NCI-H1417 (cell line): ENCODE measurements around the gene NR2C2AP.
"Not testable (repeated sequence)": the region's sequence is repeated elsewhere in the genome, so short reads cannot be mapped to it uniquely, and the experiment has no call there.

Experiments used
- DNase-seq, 3 experiments: peaks; one replicate each; lab custom pipeline; 2025; lab: John Stamatoyannopoulos, UW

The NR2C2AP gene, protein sequence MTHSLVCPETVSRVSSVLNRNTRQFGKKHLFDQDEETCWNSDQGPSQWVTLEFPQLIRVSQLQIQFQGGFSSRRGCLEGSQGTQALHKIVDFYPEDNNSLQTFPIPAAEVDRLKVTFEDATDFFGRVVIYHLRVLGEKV

DNA sequence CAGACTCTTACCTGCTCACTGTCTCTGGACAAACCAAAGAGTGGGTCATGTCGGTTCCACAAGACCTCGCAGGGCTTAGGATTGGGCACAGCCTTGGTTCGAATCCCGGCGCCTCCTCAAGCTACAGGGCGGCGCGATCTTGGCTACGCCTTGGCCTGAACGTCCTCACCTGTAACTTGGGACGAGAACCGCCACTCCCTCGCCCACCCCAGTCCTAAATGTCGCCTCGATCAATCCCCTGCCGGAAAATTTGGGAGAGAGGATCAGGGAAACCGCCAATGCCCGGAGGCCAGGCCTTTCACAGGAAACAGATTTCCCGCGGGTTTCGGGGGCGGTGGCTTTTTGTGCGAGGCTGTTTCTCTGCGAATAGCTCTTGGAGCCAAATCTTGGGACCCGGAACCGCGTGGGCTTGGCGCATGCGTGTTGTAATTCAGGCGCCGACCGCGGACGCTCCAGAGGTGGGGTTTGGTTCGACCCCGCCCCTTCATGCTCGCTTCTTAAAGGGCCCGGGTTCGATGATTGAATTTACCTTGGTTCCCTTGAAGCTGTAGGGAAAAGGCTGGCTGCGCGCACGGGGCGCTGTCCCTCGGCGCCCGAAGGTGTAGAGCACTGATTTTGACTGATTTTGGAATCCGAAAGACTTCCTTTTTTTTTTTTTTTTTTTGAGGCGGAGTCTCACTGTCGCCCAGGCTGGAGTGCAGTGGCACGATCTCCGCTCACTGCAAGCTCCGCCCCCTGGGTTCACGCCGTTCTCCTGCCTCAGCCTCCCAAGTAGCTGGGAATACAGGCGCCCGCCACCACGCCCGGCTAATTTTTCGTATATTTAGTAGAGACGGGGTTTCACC lies at the start of gene NR2C2AP:
Gene NR2C2AP (minus strand): TSS at position 403 of the 845 bp plus-strand sequence. CDS start 354 bp downstream, at position 49.
- peak; percentile 85 to 96 (median 86) for DNase-seq

DNA sequence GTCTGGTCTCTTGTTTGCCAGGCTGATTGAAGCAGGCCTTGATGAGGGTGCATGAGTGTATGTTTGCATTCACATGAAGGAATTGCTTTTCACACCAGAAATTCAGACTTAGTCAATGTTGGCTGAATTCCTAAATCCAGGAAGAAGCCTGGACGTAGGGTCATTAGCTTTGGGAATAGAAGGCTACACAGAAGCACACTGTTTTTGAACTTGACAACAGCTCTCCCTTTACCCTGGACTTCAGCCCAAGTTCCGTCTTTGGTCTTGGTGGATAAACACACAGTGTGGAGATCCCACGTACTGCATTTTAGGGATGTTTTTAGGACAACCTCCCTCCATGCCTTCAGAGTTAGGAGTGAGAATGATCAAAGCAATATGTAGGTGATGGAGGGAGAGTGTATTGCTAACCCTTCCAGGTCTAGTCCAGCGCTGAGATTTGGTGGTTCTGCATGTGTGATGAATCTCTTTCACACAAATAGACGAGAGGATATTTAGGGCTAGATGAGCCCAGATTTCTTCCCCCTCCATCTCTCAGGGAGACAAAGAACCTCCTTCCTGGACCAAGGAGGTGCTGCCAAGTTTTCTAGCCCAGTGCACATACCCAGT lies 47.1 kb upstream of the NR2C2AP start:
- no peak for DNase-seq

DNA sequence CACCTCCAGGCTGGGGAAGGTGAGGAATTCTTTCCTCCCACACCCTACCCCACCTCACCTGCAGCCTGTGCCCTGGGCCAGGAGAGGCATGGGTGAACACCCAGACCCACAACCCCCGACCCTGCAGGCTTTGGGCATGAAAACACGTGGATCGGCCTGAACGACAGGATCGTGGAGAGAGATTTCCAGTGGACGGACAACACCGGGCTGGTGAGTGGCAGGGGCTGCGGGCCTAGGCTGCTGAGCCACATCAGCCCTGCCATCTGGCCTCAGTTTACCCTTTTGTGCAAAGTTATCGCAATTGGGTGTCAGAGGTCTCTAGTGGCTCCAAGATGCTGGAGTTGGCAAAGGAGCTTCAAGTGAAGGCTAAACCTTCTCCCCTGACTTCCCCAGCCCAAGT lies 37.3 kb upstream of the NR2C2AP start:
- DNase-seq: no peak

DNA sequence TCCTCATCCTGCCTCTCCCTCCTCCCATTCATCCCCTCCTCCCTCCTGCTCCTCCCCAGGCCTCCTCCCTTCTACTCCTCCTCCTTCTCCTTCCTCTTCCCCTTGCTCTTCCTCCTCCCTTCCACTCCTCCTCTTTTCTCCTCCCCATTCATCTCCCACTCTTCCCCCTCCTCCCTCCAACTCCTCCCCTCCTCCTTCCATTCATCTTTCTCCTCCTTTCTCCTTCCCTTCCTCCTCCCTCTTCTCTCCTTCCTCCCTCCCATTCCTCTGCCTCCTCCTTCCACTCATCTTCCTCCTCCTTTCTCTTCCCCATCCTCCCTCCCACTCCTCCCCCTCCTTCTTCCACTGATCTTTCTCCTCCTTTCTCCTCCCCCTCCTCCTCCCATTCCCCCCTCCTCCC lies 36.5 kb upstream of the NR2C2AP start:
- DNase-seq: no peak

DNA sequence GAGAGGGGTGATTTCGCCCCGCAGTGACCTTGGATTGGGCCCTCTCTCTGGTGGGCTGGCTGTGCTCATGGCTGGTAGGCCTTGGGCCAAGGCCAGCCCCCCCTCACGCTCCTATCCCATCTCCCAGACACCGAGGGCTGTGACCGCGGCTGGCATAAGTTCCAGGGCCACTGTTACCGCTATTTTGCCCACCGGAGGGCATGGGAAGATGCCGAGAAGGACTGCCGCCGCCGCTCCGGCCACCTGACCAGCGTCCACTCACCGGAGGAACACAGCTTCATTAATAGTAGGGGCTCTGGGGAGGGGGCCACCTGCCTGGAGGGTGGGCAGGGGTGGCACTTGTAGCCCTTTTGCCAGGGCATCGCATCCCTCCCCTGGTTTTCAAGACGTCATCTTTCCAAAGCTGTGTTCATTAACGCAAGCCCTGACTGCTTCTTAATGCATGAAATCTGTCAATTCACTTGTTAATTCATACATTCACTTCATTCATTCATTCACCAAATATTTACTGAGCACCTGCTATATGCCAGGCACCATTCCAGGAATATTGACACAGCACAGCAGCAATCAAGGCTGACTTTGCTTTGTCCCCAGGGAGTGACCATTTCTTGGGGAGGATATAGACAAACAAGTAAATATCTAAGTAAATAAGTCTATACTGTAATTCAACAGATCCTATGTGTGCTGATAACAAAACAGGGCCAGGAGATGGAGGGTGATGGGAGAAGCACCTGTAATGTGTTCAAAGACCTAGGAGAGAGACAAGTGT lies 35.1 kb upstream of the NR2C2AP start:
- no peak for DNase-seq

DNA sequence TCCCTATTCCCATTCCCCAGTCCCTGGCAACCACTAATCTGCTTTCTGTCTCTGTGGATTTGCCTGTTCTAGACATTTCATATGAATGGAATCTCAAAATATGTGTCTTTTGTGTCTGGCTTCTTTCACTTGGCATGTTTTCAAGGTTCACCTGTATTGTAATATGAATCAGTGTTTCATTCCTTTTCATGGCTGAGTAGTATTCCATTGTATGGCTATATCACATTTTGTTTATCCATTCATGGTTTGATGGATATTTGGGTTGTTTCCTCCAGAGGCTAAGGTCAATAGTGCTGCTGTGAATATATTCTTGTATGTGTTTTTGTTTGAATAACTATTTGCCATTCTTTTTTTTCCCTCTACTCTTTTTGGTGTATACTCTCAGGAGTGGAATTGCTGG lies 33.0 kb upstream of the NR2C2AP start:
- no peak for DNase-seq

DNA sequence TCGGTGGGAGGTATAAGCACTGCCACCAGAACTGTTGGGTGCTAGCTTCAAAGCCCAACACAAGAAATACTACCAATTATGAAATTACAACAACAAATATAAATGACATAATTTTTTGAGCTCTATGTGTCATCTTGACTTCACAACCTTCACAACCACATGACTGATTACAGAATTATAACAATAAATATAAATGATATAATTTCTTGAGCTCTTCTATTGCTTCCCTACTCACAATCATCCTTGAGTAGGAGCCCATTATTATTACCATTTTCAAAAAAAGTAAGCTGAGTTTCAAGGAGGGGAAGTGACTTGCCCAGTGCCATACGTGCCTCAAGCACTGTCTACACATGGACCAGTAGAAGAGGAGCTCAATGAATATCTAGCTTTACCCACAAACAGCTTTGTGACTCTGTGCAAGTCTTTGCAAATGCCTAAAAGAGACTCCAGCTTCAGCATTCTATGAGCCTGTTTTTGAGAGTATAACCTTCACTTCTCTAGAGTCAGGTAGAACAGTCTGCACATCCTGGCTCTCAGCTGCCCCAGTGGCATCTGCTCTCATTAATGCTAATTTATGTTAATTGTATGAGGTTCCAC lies 31.1 kb upstream of the NR2C2AP start:
- DNase-seq: no peak

DNA sequence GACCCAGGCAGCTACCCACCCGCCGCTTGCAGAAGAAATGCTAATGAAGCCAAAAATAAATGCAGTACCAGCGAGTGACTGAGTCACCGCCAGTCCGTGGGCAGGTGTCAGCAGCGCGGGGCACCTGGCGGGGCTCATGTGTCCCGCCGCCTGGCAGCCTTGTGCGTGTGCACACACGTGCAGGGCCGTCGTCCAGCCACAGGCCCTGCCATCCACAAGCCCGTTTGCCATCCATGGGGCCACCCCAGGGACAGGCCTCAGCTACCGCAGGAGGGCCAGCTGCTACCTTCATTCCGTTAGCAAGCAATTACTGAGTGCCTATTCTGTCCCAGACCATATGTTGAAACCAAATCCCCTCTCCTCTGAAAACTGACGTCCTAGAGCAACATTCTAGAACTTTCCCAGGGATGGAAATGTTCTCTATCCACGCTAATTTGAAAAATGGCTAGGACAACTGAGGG lies 29.1 kb upstream of the NR2C2AP start:
- no peak for DNase-seq

DNA sequence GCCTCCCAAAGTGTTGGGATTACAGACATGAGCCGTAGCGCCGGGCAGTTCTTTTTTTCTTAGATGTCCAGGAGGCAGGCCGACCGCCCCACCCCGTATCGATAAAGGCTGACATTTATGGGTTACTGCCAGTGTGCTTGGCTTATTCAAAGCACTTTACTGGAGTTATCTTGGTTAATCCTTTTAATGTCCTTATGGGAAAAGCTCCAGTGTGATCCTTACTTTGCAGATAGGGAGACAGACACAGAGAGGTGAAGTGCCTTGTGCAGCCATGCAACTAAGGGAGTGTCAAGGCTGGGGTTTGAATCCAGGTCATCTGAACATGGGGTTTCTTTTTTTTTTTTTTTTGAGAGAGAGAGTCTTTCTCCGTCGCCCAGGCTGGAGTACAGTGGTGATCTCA lies 27.8 kb upstream of the NR2C2AP start:
- no peak for DNase-seq

DNA sequence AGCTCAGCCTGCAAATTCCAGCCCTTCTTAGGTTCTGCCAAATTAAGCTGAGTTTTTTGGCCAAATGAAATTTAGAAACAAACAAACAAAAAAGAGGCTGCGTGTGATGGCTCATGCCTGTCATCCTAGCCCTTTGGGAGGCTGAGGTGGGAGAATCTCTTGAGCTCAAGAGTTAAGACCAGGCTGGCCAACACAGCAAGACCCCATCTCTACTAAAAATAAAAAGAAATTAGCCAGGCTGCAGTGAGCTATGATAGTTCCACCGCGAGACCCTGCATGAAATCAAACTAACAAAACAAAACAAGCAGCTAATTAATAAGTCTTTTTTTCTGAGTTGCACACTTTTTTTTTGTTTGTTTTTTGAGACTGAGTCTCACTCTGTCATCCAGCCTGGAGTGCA lies 26.5 kb upstream of the NR2C2AP start:
- no peak for DNase-seq

DNA sequence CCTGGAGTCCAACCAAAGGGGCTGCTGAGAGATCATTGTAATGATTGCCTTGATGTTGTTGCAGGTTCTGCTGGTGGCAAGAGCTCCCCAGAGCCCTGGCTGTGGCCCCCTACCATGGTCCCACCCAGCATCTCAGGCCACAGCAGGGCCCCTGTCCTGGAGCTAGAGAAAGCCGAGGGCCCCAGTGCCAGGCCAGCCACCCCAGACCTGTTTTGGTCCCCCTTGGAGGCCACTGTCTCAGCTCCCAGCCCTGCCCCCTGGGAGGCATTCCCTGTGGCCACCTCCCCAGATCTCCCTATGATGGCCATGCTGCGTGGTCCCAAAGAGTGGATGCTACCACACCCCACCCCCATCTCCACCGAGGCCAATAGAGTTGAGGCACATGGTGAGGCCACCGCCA lies 24.0 kb upstream of the NR2C2AP start:
- no peak for DNase-seq

DNA sequence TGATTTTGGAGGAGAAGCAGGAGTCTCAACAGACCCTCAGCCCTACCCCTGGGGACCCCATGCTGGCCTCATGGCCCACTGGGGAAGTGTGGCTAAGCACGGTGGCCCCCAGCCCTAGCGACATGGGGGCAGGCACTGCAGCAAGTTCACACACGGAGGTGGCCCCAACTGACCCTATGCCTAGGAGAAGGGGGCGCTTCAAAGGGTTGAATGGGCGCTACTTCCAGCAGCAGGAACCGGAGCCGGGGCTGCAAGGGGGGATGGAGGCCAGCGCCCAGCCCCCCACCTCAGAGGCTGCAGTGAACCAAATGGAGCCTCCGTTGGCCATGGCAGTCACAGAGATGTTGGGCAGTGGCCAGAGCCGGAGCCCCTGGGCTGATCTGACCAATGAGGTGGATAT lies 23.4 kb upstream of the NR2C2AP start:
- no peak for DNase-seq

DNA sequence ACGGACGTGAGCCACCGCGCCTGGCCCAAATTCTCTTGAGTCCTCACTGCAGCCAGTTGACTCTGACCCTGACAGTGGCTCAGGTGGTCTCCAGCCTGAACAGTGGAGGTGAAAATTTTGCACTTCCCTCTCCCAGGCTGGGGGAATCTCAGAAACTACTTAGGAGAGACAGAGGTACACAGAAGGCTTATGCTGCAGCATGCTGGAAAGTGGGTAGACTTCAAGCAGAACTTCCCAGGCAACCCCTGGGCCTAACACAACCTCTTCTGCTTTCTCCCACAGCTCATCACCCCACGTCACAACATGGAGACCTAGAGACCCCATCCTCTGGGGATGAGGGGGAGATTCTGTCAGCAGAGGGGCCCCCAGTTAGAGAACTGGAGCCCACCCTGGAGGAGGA lies 23.0 kb upstream of the NR2C2AP start:
- no peak for DNase-seq

DNA sequence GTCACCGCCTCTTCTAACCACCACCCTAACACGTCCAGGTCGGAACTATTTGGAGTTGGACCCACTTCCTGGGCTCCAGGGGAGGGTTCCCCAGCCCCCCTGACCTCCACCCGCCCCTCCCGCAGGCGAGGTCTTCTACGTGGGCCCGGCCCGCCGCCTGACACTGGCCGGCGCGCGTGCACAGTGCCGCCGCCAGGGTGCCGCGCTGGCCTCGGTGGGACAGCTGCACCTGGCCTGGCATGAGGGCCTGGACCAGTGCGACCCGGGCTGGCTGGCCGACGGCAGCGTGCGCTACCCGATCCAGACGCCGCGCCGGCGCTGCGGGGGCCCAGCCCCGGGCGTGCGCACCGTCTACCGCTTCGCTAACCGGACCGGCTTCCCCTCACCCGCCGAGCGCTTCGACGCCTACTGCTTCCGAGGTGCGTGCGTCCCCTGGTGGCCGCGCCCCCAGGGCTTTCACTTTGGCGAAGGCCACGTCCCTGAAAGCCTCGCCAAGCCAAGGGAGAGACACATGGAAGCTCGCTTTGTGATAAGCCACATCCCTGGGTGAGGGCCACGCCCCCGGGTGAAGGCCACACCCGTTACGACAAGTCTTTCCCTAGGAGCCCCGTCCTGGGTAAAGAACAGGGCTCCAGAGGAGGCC lies 21.8 kb upstream of the NR2C2AP start:
- DNase-seq: peak in 1 of 3 experiments; percentile 46

DNA sequence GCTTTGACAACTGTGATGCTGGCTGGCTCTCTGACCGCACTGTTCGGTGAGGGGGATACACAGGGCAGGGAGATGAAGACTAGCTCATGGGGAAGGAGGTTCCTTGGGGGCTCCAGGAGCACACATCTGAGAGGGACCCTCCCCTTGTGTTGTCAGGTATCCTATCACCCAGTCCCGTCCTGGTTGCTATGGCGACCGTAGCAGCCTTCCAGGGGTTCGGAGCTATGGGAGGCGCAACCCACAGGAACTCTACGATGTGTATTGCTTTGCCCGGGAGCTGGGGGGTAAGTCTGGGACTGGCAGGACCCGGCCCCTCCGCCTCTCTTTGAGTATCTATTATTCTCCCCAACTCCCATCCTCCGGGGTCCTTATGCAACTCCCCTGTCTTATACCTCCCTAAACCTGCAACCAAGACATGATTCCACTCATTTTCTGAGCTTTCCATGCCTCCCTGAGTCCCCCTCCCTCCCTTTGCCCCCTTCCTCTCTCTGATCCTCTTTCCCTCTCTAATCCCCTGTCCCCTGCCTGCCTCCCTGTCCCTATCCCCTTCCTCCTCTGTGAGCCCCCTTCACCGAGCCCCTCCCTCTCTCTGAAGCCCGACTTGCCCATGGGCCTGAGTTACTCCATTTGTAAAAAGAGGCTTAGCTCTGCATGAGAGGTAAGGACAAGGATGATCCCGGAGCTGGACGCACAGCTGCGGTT lies 21.1 kb upstream of the NR2C2AP start:
- no peak for DNase-seq

DNA sequence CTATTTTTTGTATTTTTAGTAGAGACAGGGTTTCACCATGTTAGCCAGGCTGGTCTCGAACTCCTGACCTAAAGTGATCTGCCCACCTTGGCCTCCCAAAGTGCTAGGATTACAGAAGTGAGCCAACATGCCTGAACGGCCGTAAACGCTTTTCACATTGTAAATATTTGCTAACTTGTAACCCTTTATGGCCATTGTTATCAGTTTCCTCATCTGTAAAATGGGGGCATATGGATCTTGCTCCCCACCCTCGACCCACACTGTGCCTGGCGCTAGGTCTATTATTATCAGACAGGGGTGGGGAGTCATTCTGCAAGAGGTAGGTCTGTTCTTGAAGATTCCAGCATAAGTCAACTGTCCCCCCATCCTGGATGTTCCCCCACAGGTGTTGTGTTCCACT lies 20.4 kb upstream of the NR2C2AP start:
- DNase-seq: no peak

DNA sequence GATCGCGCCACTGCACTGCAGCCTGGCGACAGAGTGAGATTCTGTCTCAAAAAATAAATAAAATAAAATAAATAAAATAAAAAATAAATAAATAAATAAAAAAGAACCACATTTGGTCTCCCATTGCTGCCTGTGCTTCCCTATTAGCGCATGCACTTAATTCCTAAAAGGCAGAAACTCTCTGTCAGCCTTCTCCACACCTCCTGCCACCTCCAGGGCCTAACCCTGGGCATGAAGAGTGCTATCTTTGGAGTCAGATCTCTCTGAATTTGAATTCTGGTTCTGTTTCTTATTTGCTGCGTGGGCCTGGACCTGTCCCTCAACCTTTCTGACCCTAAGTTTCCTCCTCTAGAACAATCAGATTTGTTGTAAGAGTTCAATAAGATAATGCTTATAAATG lies 19.8 kb upstream of the NR2C2AP start:
- no peak for DNase-seq

DNA sequence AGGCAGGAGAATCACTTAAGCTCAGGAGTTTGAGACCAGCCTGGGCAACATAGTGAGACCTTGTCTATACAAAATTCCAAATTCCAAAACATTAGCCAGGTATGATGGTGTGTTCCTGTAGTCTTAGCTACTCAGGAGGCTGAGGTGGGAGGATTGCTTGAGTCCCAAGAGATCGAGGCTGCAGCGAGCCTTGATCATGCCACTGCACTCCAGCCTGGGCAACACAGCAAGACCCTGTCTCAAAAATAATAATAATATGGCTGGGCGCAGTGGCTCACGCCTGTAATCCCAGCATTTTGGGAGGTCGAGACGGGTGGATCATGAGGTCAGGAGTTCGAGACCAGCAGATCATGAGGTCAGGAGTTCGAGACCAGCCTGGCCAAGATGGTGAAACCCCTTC lies 17.8 kb upstream of the NR2C2AP start:
- DNase-seq: not testable (repeated sequence)

DNA sequence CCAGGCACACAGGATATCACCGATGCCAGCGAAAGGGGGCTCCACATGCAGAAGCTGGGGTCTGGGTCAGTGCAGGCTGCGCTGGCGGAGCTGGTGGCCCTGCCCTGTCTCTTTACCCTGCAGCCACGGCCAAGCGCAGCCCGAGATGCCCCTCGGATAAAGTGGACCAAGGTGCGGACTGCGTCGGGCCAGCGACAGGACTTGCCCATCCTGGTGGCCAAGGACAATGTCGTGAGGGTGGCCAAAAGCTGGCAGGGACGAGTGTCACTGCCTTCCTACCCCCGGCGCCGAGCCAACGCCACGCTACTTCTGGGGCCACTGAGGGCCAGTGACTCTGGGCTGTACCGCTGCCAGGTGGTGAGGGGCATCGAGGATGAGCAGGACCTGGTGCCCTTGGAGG lies 15.7 kb upstream of the NR2C2AP start:
- no peak for DNase-seq

DNA sequence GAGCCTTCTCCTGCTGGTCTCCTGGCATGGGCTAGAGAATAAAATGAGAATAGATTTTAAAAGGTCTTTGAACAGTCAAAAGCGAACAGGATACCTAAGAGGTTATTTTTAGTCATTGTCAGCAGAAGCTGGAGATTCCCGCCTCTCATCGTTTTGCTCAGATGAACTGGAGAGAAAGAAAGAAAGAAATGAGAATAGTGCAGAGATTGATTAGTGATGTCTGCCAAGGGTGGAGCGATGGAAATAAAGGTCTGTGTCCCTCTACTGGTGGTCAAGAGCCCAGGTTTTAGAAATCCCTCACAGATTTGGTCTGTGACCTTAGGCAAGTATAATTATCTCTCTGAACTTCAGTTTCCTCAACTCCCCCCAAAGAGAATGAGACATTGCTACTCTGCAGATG lies 13.9 kb upstream of the NR2C2AP start:
- DNase-seq: peak in 1 of 3 experiments; percentile 13

DNA sequence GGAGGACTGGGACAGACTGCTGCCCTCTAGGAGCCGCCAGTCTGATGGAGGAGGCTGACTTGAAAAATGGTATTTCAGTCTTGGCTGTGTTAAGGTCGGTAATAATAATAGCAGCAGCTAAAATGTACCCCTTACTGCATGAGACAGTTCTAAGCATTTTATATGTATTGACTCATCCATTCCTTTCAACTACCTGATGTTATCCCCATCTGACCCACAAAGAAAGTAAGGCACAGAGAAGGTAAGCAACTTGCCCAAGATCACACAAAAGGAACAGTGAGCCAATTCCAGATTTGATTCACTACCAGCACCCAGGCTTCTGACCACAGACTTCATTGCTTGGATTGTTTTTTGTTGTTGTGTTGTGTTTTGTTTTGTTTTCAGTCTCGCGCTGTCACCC lies 12.6 kb upstream of the NR2C2AP start:
- DNase-seq: no peak
